Esophagus muscularis mucosa (tissue), 3 donors: ENCODE measurements around the gene TMC1.

Source experiments
- CTCF ChIP-seq, 3 experiments: fragments of 200-600 bp in 2 of 3; fragments of 450-650 bp in 1 of 3; sonication (generic) in 2 of 3; IDR thresholded peaks; one replicate each; pipeline ENCODE4 v1.5.1; 2017 to 2019; ENCODE audit warnings: antibody characterized with exemption in 3 of 3, mild to moderate bottlenecking in 2 of 3, moderate library complexity in 1 of 3
- POLR2AphosphoS5 ChIP-seq, 2 donors: sonication (generic); formaldehyde crosslinking; IDR thresholded peaks; one replicate each; pipeline ENCODE4 v1.6.1; 2017; ENCODE audit warnings: antibody characterized with exemption in 2 of 2

GRCh38 chr9:72526901-72527800 lies 5.7 kb downstream of the TMC1 start:
- TF ChIP-seq CTCF (IDR thresholded peaks at IDR 0.05) (no peak), POLR2AphosphoS5 (IDR thresholded peaks at IDR 0.05) (peak; percentile 76 to 84)
